Eye (tissue), 1 donor: ENCODE data around the gene G6PC3.
"Not testable (repeated sequence)": the region's sequence is repeated elsewhere in the genome, so short reads cannot be mapped to it uniquely, and the experiment has no call there.

Experiments used
- DNase-seq: peaks from one replicate; pipeline ENCODE4 v3.0.0-alpha.2; 2015

Gene G6PC3

GRCh38 chr17:44070455-44071197 lies at the start of gene G6PC3:
Gene G6PC3 (plus strand): TSS chr17:44070735. CDS start chr17:44070966, 231 bp downstream.
- DNase-seq = peak; percentile 99

- DNase-seq = not testable (repeated sequence)
Measured at GRCh38 chr17:44021227-44021626, 49.3 kb upstream of the G6PC3 start.

- no peak for DNase-seq
Measured at GRCh38 chr17:44022246-44022645, 48.3 kb upstream of the G6PC3 start.

GRCh38 chr17:44023545-44024270 lies 46.8 kb upstream of the G6PC3 start:
- DNase-seq = no peak

- DNase-seq = peak; percentile 20
Measured at GRCh38 chr17:44024271-44024663, 46.3 kb upstream of the G6PC3 start.

- DNase-seq = no peak
Measured at GRCh38 chr17:44024853-44025252, 45.7 kb upstream of the G6PC3 start.

- DNase-seq = no peak
Measured at GRCh38 chr17:44029736-44030135, 40.8 kb upstream of the G6PC3 start.

GRCh38 chr17:44030482-44030881 lies 40.1 kb upstream of the G6PC3 start:
- DNase-seq = no peak

- no peak for DNase-seq
Measured at GRCh38 chr17:44033861-44034408, 36.6 kb upstream of the G6PC3 start.

- DNase-seq = not testable (repeated sequence)
Measured at GRCh38 chr17:44034688-44035087, 35.8 kb upstream of the G6PC3 start.

- no peak for DNase-seq
Measured at GRCh38 chr17:44037471-44037870, 33.1 kb upstream of the G6PC3 start.

- DNase-seq = peak; percentile 21
Measured at GRCh38 chr17:44038604-44039011, 31.9 kb upstream of the G6PC3 start.

- DNase-seq = no peak
Measured at GRCh38 chr17:44039829-44040635, 30.5 kb upstream of the G6PC3 start.

- no peak for DNase-seq
Measured at GRCh38 chr17:44043272-44043696, 27.3 kb upstream of the G6PC3 start.

- DNase-seq = no peak
Measured at GRCh38 chr17:44044071-44044470, 26.5 kb upstream of the G6PC3 start.

GRCh38 chr17:44045486-44045885 lies 25.0 kb upstream of the G6PC3 start:
- DNase-seq = no peak

- DNase-seq = not testable (repeated sequence)
Measured at GRCh38 chr17:44046893-44047292, 23.6 kb upstream of the G6PC3 start.

GRCh38 chr17:44049294-44050060 lies 21.1 kb upstream of the G6PC3 start:
- DNase-seq = peak; percentile 65

GRCh38 chr17:44053125-44053872 lies 17.2 kb upstream of the G6PC3 start:
- DNase-seq = no peak

- no peak for DNase-seq
Measured at GRCh38 chr17:44059101-44059892, 11.2 kb upstream of the G6PC3 start.

GRCh38 chr17:44061446-44061845 lies 9.1 kb upstream of the G6PC3 start:
- no peak for DNase-seq
